AG04450 (cell line): ENCODE data around the gene CFB. TPM values are rescaled to one million over a fixed set of nuclear protein-coding genes. Genes with fewer than 3 reads are reported as not detected.
A peak's percentile ranks its signal among the peaks of the same experiment; 100 is the strongest.
"Not testable (repeated sequence)": the region's sequence is repeated elsewhere in the genome, so short reads cannot be mapped to it uniquely, and the experiment has no call there.

Source experiments
- CTCF ChIA-PET: fragments of 300-600, 350-600 bp; formaldehyde crosslinking; extraction: SDS; loops from one replicate; lab custom pipeline; 2022; ENCODE audit warnings: antibody characterized with exemption, inconsistent platforms; lab: Charles Lee
- POLR2A ChIA-PET: fragments of 350-600 bp; formaldehyde crosslinking; extraction: SDS; loops from one replicate; lab custom pipeline; 2021; ENCODE audit warnings: antibody characterized with exemption, inconsistent platforms; lab: Yijun Ruan, JAX
- DNase-seq: peaks from one replicate; pipeline ENCODE4 v3.0.0-alpha.2; 2011; ENCODE audit warnings: low read depth, low spot score
- H3K27ac ChIP-seq: one replicate; pipeline ENCODE4 v1.5.1; 2012; ENCODE audit warnings: low read depth, low read length, control low read depth
- H3K27me3 ChIP-seq: one replicate; pipeline ENCODE4 v1.6.0; 2012; ENCODE audit warnings: low read length; ENCODE audit not compliant: control insufficient read depth, insufficient read depth
- H3K4me3 ChIP-seq: 2 replicates; pipeline ENCODE4 v1.5.1; 2011; ENCODE audit warnings: mild to moderate bottlenecking, low read depth, low read length, control low read depth
- H3K9me3 ChIP-seq: 2 replicates; pipeline ENCODE4 v1.5.1; 2012; ENCODE audit warnings: low read length; ENCODE audit not compliant: control insufficient read depth, insufficient read depth
- polyA plus RNA-seq: library from polyadenylated mRNA; depleted of rRNA; stranded (reverse); fragments of >200 nt; gene quantifications from 2 replicates; pipeline ENCODE4 v1.2.3, GENCODE V29; 2011
- TF ChIP-seq, protein P1 (sequence below): IDR thresholded peaks from 2 replicates; pipeline ENCODE4 v1.5.1; 2011; ENCODE audit warnings: low read depth, low read length, control low read depth, inconsistent platforms

The CFB gene
- polyA plus RNA-seq, 1 experiment = 14.0 TPM

DNA sequence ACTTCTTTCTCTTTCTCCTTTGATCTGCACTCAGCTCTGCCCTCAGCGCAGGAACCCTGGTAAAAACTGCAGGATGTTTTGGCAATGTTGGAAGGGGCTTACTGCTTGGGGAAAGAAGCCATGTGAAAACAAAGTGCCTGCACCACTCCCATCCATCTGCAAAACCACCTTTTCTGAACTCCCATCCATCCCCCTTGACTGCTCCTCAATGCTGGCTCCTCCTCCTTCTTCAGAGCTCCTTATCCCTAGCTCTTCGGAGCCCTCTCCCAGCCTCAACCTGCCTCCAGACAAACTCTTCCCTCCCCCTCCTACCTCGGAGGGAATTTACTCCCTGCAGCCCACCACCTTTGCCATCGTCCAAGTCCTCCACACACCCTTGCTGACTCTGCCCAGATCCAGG, 39.8 kb upstream of the CFB start:
- ChIA-PET CTCF (interaction anchor here (5.1 kb wide), 1 partner anchor 46 kb away, joined by 29 read pairs; no protein-coding TSS in a partner anchor), POLR2A (no interaction called here)
- no peak overlapping the region for H3K27ac ChIP-seq
- H3K9me3 ChIP-seq = no peaks in the 10 kb centered on the region
- TF ChIP-seq, protein P1, sequence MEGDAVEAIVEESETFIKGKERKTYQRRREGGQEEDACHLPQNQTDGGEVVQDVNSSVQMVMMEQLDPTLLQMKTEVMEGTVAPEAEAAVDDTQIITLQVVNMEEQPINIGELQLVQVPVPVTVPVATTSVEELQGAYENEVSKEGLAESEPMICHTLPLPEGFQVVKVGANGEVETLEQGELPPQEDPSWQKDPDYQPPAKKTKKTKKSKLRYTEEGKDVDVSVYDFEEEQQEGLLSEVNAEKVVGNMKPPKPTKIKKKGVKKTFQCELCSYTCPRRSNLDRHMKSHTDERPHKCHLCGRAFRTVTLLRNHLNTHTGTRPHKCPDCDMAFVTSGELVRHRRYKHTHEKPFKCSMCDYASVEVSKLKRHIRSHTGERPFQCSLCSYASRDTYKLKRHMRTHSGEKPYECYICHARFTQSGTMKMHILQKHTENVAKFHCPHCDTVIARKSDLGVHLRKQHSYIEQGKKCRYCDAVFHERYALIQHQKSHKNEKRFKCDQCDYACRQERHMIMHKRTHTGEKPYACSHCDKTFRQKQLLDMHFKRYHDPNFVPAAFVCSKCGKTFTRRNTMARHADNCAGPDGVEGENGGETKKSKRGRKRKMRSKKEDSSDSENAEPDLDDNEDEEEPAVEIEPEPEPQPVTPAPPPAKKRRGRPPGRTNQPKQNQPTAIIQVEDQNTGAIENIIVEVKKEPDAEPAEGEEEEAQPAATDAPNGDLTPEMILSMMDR = no peak
- DNase-seq = no peak
- no peak overlapping the region for H3K4me3 ChIP-seq
- H3K27me3 ChIP-seq = no peaks in the 10 kb centered on the region

DNA sequence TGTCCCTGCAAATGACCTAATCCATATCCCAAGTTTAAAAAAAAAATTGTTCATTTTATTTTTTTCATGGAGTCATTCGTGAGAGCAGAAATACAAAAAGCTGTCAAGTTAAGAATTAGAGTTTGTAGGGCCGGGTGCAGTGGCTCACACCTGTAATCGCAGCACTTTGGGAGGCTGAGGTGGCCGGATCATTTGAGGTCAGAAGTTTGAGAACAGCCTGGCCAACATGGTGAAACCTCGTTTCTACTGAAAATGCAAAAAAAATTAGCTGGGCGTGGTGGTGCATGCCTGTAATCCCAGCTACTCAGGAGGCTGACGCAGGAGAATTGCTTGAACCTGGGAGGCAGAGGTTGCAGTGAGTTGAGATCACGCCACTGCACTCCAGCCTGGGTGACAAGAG, 39.2 kb upstream of the CFB start:
- not testable (repeated sequence) for H3K4me3 ChIP-seq, H3K27me3 ChIP-seq, H3K9me3 ChIP-seq, H3K27ac ChIP-seq, DNase-seq
- ChIA-PET CTCF (interaction anchor here (0.6 to 5.1 kb wide), 3 partner anchors 45 to 347 kb away, joined by 3 to 29 read pairs (median 15); no protein-coding TSS in a partner anchor), POLR2A (interaction anchor here (0.6 to 1.1 kb wide), 4 partner anchors 39 to 112 kb away, joined by 3 to 7 read pairs (median 3); partner anchors contain the start of genes CFB and NEU1)

DNA sequence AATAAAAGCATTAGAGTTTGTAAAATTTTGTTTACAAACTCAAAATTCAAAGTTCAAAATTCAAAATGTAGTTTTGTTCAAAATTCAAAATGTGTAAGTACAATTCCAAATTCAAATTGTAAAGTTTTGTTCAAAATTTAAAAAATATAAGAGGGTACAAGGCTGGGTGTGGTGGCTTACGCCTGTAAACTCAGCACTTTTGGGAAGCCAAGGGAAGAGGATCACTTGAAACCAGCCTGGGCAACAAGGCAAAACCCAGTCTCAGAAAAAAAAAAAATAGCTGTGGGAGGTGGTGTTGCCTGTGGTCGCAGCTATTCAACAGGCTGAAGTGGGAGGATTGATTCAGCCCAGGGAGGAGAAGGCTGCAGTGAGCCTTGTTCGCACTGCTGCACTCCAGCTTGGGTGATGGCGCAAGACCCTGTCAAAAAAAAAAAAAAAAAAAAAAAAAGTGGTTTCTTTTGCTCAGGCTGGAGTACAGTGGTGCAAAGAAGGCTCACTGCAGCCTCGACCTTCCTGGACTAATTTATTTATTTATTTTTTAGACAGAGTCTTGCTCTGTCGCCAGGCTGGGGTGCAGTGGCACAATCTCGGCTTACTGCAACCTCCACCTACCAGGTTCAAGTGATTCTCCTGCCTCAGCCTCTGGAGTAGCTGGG, 38.6 kb upstream of the CFB start:
- Histone ChIP-seq H3K4me3 (no peak overlapping the region), H3K9me3 (no peaks in the 10 kb centered on the region), H3K27ac (peak overlapping the region; percentile 39), H3K27me3 (no peaks in the 10 kb centered on the region)
- ChIA-PET POLR2A (interaction anchor here (0.6 to 1.2 kb wide), 6 partner anchors 38 to 1065 kb away, joined by 3 to 11 read pairs (median 4); partner anchors contain the start of genes CFB, DXO and NEU1), CTCF (interaction anchor here (0.6 to 3.3 kb wide), 2 partner anchors 45 to 347 kb away, joined by 3 to 15 read pairs; no protein-coding TSS in a partner anchor)
- DNase-seq = peak; percentile 72
- TF ChIP-seq, protein P1 = no peak

DNA sequence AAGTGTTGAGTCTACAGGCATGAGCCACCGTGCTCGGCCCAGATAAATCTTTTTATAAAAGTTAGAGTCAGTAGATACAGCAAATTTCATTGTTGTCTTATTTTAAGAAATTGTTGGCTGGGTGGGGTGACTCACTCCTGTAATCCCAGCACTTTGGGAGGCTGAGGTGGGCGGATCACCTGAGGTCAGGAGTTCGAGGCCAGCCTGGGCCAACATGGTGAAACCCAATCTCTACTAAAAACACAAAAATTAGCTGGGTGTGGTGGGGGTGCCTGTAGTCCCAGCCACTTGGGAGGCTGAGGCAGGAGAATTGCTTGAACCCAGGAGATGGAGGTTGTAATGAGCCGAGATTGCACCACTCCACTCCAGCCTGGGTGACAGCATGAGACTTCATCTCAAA, 37.6 kb upstream of the CFB start:
- not testable (repeated sequence) for H3K27me3 ChIP-seq, DNase-seq, H3K4me3 ChIP-seq, H3K9me3 ChIP-seq
- peak overlapping the region; percentile 65 for H3K27ac ChIP-seq
- POLR2A ChIA-PET = interaction anchor here (1.1 to 1.2 kb wide), 2 partner anchors 63 to 1064 kb away, joined by 4 to 11 read pairs; partner anchors contain the start of gene DXO
- CTCF ChIA-PET = interaction anchor here (3.3 kb wide), 1 partner anchor 44 kb away, joined by 15 read pairs; no protein-coding TSS in a partner anchor

DNA sequence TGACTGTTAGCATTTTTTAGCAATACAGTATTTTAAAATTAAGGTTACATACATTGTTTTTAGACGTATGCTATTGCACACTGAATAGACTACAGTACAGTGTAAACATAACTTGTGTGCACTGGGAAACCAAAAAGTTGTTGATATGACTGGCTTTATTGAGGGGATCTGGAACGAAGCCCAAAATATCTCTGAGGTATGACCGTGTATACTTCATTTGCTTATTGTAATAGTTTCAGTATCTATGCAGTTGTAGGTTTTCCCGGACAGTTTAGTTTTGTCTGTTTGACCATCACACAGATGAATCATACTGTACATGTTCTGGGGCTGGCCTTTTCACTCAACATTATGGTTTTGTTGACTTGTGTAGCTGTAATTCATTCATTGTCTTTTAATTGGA, 37.1 kb upstream of the CFB start:
- POLR2A ChIA-PET = interaction anchor here (0.6 to 1.1 kb wide), 3 partner anchors 63 to 1063 kb away, joined by 3 to 11 read pairs (median 4); partner anchors contain the start of gene DXO
- Histone ChIP-seq H3K27me3 (no peaks in the 10 kb centered on the region), H3K27ac (peak overlapping the region; percentile 65), H3K4me3 (no peak overlapping the region), H3K9me3 (no peaks in the 10 kb centered on the region)
- CTCF ChIA-PET = interaction anchor here (0.6 to 3.3 kb wide), 2 partner anchors 44 to 348 kb away, joined by 3 to 15 read pairs; no protein-coding TSS in a partner anchor
- DNase-seq = peak; percentile 76
- TF ChIP-seq, protein P1 = no peak

DNA sequence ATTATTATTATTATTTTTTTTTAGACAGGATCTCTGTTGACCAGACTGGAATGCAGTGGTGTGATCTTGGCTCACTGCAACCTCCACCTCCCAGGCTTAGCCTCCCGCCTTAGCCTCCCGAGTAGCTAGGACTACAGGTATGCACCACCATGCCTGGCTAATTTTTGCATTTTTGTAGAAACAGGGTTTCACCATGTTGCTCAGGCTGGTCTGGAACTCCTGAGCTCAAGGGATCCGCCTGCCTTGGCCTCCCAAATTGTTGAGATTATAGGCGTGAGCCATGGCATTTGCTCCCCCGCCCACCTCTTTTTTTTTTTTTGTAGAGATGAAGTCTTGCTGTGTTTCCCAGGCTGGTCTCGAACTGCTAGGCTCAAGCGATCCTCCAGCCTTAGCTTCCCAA, 36.6 kb upstream of the CFB start:
- not testable (repeated sequence) for H3K9me3 ChIP-seq, DNase-seq, H3K27me3 ChIP-seq, H3K4me3 ChIP-seq
- POLR2A ChIA-PET = interaction anchor here (0.6 to 1.0 kb wide), 3 partner anchors 42 to 62 kb away, joined by 3 to 4 read pairs (median 3); partner anchors contain the start of genes DXO, NELFE and SKIC2
- peak overlapping the region; percentile 39 for H3K27ac ChIP-seq
- CTCF ChIA-PET = interaction anchor here (0.6 to 3.3 kb wide), 2 partner anchors 43 to 348 kb away, joined by 3 to 15 read pairs; no protein-coding TSS in a partner anchor
